Colonic mucosa (tissue), 4 donors: Measurements from ENCODE around the gene TMEM187. TPM values are rescaled to one million over a fixed set of nuclear protein-coding genes. Genes with fewer than 3 reads are reported as not detected.

Source experiments
- DNase-seq: peaks from one replicate; pipeline ENCODE4 v3.0.0-alpha.2; 2020
- H3K27ac ChIP-seq: fragments of 200-600 bp; one replicate; pipeline ENCODE4 v1.8.0; 2021
- H3K27me3 ChIP-seq: fragments of 200-600 bp; one replicate; pipeline ENCODE4 v1.8.0; 2021
- H3K36me3 ChIP-seq: fragments of 200-600 bp; one replicate; pipeline ENCODE4 v1.8.0; 2021
- H3K4me1 ChIP-seq: fragments of 200-600 bp; one replicate; pipeline ENCODE4 v1.8.0; 2021; ENCODE audit warnings: mild to moderate bottlenecking
- H3K4me3 ChIP-seq: fragments of 200-600 bp; one replicate; pipeline ENCODE4 v1.8.0; 2021
- H3K9ac ChIP-seq, 2 donors: one replicate each; pipeline ENCODE4 v1.7.0; 2013; ENCODE audit warnings: control low read depth in 2 of 2, low read depth in 2 of 2, low read length in 2 of 2
- H3K9me3 ChIP-seq: fragments of 200-600 bp; one replicate; pipeline ENCODE4 v1.8.0; 2021
- CTCF ChIP-seq: fragments of 200-600 bp; IDR thresholded peaks from one replicate; pipeline ENCODE4 v1.8.0; 2022; ENCODE audit warnings: antibody characterized with exemption, mild to moderate bottlenecking
- intact Hi-C: fragments of 100-400 bp; cut with DNase I; formaldehyde crosslinking; loops from one replicate; pipeline ENCODE4 v1.14.1; 2022
- total RNA-seq, 2 donors: library from RNA; stranded (reverse); fragmentation: NEBNext Ultra II Directional in 1 of 2; extraction: Animal tissue kit (Norgen Biotek cat#: 25700) in 1 of 2; gene quantifications; one replicate each; pipeline ENCODE4 v1.2.1, GENCODE V29; 2021
- donor health status: healthy.
- donor health status: DM: no; HTN: no; CAD: no.
- donor health status: DM: no; HTN: no; CAD: no.

The TMEM187 gene
- total RNA-seq, 2 donors from 2014 or later: 8.7 to 19.2 TPM

DNA sequence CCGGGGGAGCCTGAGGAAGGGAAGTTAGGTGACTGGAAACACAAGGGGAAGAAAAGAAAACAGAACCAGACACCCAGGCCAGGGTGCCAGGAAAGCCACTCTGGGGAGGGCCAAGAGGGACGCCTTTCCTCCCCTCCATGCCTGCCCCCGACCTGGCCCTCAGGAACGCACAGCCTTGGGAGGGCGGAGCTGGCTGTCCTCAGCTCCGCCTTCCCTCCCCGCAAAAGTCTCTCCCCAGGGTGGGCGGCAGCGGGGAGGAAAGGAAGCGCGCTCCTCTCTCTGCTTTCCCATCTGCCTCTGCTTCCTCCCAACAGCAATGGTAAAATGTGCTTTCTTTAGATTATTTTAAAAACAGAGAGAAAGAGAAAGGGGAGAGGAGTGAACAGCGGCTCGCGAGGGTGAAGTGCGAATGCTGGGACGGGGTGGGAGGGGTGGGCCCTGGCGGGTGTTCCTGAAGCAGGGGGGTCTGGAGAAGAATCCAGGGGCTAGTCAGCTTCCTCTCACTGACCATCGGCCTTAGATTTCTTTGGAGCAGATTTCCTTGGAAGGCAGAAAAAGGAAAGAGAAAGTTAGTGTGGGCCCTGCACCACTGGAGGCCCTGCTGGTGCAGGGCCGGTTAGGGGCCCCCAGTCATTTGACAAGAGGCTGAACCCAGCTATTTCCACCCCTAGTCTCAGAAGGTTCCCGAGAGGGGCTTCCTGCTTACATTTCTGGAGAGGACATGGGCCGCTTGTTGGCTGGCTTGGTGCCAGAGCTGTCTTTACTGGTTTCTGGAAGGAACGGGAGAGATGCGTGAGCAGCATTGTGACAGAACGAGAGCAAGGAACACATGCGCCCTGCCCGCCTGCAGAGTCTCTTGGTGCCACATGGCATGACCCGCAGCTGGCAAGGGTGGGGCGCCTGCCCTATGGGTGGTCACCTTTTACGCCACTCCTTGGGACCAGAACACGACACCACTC is 23.4 kb upstream of the TMEM187 start:
- DNase-seq: no peak
- H3K27me3 ChIP-seq: no peaks in the 10 kb centered on the region
- H3K9ac ChIP-seq: no peak overlapping the region
- intact Hi-C loops: no loop called here
- H3K9me3 ChIP-seq: no peaks in the 10 kb centered on the region
- H3K4me1 ChIP-seq: no peaks in the 10 kb centered on the region
- no peak overlapping the region for H3K4me3 ChIP-seq
- TF ChIP-seq CTCF: no peak
- H3K27ac ChIP-seq: no peak overlapping the region
- no peaks in the 10 kb centered on the region for H3K36me3 ChIP-seq

DNA sequence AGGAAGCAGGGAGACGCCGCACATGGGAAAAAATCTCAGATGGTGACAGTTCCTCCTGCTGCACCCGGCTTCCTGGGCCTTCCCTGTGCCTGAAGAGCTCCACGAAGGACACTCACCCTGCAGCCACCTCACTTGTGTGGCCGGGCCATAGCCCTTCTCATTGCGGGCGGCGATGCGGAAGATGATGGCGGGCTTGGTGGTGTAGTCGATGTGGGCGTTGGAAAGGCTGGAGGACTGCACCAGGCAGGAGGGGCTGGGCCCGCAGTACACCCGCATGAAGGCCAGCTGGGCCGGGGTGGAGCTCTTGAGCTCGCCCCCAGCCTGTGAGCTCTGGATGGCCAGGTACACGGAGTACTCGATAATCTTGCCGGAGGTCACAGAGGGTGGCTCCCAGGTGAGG is 22.4 kb upstream of the TMEM187 start:
- Histone ChIP-seq H3K9ac (no peak overlapping the region), H3K36me3 (no peaks in the 10 kb centered on the region), H3K4me1 (no peaks in the 10 kb centered on the region), H3K4me3 (no peak overlapping the region), H3K27me3 (no peaks in the 10 kb centered on the region), H3K9me3 (no peaks in the 10 kb centered on the region), H3K27ac (no peak overlapping the region)
- intact Hi-C loops: loop anchor here (5.0 to 10.0 kb wide), 2 partner anchors 188 to 405 kb away; partner anchors contain the start of gene PLXNB3
- DNase-seq: no peak
- no peak for TF ChIP-seq CTCF

- no peak for DNase-seq
- H3K4me1 ChIP-seq: no peaks in the 10 kb centered on the region
- H3K27me3 ChIP-seq: no peaks in the 10 kb centered on the region
- H3K9me3 ChIP-seq: no peaks in the 10 kb centered on the region
- no peak overlapping the region for H3K9ac ChIP-seq
- H3K4me3 ChIP-seq: no peak overlapping the region
- H3K36me3 ChIP-seq: no peaks in the 10 kb centered on the region
- no peak for TF ChIP-seq CTCF
- intact Hi-C loops: loop anchor here (5.0 to 10.0 kb wide), 2 partner anchors 190 to 407 kb away; partner anchors contain the start of gene PLXNB3
- no peak overlapping the region for H3K27ac ChIP-seq
These were observed 20.7 kb upstream of the TMEM187 start for GRCh38 chrX:153951683-153952372.

DNA sequence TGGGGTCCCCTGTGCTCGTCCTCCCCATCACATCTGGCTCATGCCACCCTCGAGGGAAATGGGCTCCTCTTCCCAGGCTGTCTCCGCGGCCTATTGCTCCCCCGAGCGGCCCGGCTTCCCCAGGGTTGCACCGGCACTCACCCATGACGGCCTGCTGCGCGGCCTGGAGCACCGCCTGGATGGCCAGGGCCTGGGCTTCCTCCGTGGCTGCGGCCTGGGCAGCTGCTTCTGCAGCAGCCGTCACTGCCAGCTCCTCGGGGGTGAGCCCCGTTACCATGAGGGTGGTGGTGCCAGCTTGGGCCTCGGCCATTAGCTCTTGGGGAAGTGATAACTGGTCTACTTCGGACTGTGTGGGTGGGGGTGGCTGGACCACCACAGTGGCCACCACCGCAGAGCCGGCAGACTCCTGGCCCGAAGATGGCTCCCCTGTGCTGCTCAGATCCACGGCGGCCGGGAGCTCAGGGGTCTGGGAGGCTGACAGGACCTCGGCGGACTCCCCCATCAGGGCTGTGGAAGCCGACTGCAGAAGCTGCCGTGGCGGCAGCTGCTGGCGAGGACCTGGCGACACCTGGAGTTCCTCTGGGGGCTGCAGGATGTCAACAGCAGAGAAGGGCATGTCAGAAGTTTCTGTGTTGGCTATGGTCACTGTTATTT is 20.1 kb upstream of the TMEM187 start:
- intact Hi-C loops: loop anchor here (5.0 to 10.0 kb wide), 2 partner anchors 190 to 408 kb away; partner anchors contain the start of gene PLXNB3
- no peaks in the 10 kb centered on the region for H3K27me3 ChIP-seq
- DNase-seq: no peak
- H3K4me3 ChIP-seq: no peak overlapping the region
- no peaks in the 10 kb centered on the region for H3K9me3 ChIP-seq
- H3K9ac ChIP-seq: no peak overlapping the region
- H3K4me1 ChIP-seq: no peaks in the 10 kb centered on the region
- no peak for TF ChIP-seq CTCF
- H3K36me3 ChIP-seq: peaks cover 1% of the 10 kb centered on the region
- H3K27ac ChIP-seq: no peak overlapping the region

GRCh38 chrX:153953342-153953830 is 19.2 kb upstream of the TMEM187 start:
- DNase-seq: peak; percentile 70
- no peaks in the 10 kb centered on the region for H3K27me3 ChIP-seq
- no peaks in the 10 kb centered on the region for H3K9me3 ChIP-seq
- H3K9ac ChIP-seq: no peak overlapping the region
- TF ChIP-seq CTCF: peak; percentile 100
- peaks cover 8% of the 10 kb centered on the region for H3K36me3 ChIP-seq
- intact Hi-C loops: loop anchor here (5.0 to 10.0 kb wide), 2 partner anchors 191 to 409 kb away; partner anchors contain the start of gene PLXNB3
- H3K4me1 ChIP-seq: no peaks in the 10 kb centered on the region
- no peak overlapping the region for H3K27ac ChIP-seq
- no peak overlapping the region for H3K4me3 ChIP-seq
